HG03520 (cell line): ENCODE measurements around the gene ITPA.
"Not testable (repeated sequence)": the region's sequence is repeated elsewhere in the genome, so short reads cannot be mapped to it uniquely, and the experiment has no call there.

Experiments
- ATAC-seq: cut with Tn5 transposase; IDR thresholded peaks from one replicate; pipeline ENCODE4 v1.9.1; 2021; ENCODE audit warnings: mild to moderate bottlenecking, moderate library complexity; ENCODE audit not compliant: unreplicated experiment

Gene ITPA

GRCh38 chr20:3172933-3173609 lies 36.2 kb upstream of the ITPA start, which contains the start of gene LZTS3:
LZTS3 (minus strand) TSS chr20:3173549; CDS start chr20:3167163, 6,386 bp downstream.
- peak; percentile 32 for ATAC-seq

- ATAC-seq, result peak; percentile 77
These were observed 35.5 kb upstream of the ITPA start for GRCh38 chr20:3173610-3174441.

- no peak for ATAC-seq
These were observed 34.6 kb upstream of the ITPA start for GRCh38 chr20:3174442-3175261.

GRCh38 chr20:3175270-3175669 lies 34.0 kb upstream of the ITPA start:
- no peak for ATAC-seq

- ATAC-seq, result no peak
These were observed 31.4 kb upstream of the ITPA start for GRCh38 chr20:3177746-3178485.

GRCh38 chr20:3180319-3180718 lies 29.0 kb upstream of the ITPA start:
- ATAC-seq, result no peak

GRCh38 chr20:3181270-3181669 lies 28.0 kb upstream of the ITPA start:
- no peak for ATAC-seq

- not testable (repeated sequence) for ATAC-seq
These were observed 26.9 kb upstream of the ITPA start for GRCh38 chr20:3182429-3182828.

- ATAC-seq, result no peak
These were observed 25.2 kb upstream of the ITPA start for GRCh38 chr20:3183896-3184612.

GRCh38 chr20:3187861-3188260 lies 21.4 kb upstream of the ITPA start:
- not testable (repeated sequence) for ATAC-seq

- ATAC-seq, result no peak
These were observed 20.4 kb upstream of the ITPA start for GRCh38 chr20:3188823-3189413.

- ATAC-seq, result no peak
These were observed 19.7 kb upstream of the ITPA start for GRCh38 chr20:3189561-3190131.

- ATAC-seq, result no peak
These were observed 18.6 kb upstream of the ITPA start for GRCh38 chr20:3190681-3191111.

GRCh38 chr20:3192226-3193015 lies 16.9 kb upstream of the ITPA start:
- ATAC-seq, result no peak

- no peak for ATAC-seq
These were observed 15.3 kb upstream of the ITPA start for GRCh38 chr20:3193806-3194616.

- no peak for ATAC-seq
These were observed 14.5 kb upstream of the ITPA start for GRCh38 chr20:3194617-3195280.
